Measurements from ENCODE around the gene SCN2B. TPM values are rescaled to one million over a fixed set of nuclear protein-coding genes. Genes with fewer than 3 reads are reported as not detected.

SCN2B gene
- total RNA-seq, 4 donors from 2014 or later: 0.37 to 9.3 TPM; not detected in 2

DNA sequence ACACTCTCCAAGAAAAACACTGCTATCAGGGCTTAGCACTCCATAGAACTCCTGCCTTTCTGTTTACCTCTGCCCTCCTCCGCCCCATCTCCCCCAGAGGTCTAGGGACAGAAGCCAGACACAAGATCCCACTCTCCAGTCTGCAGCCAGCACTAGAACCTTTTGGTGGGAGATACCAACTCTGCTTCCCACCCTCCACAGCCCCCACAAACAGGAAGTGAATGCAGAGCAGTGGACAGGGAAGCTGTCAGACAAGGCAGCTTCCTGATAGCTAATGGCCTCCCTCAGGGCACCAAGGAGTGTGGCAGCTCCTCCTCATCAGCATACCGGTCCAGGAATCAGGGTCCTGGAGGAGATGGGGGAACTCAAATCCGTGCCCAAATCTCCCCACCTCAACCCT is 28.9 kb downstream of the SCN2B start:
- Histone ChIP-seq H3K36me3 (no peaks in the 10 kb centered on the region), H3K4me1 (peaks cover 0 to 14% of the 10 kb centered on the region in 2 donors), H3K27me3 (no peaks in the 10 kb centered on the region), H3K9me3 (no peaks in the 10 kb centered on the region), H3K27ac (peak overlapping the region in 1 of 2 donors; percentile 55), H3K4me3 (no peak overlapping the region)
- intact Hi-C loops (cut with DNase I; ENCODE audit: low total_unique reads): loop anchor here (10.0 kb wide), 2 partner anchors 207 to 337 kb away; partner anchors contain the start of gene UBE4A
- TF ChIP-seq POLR2A (IDR thresholded peaks at IDR 0.05): no peak
- TF ChIP-seq, protein P1, sequence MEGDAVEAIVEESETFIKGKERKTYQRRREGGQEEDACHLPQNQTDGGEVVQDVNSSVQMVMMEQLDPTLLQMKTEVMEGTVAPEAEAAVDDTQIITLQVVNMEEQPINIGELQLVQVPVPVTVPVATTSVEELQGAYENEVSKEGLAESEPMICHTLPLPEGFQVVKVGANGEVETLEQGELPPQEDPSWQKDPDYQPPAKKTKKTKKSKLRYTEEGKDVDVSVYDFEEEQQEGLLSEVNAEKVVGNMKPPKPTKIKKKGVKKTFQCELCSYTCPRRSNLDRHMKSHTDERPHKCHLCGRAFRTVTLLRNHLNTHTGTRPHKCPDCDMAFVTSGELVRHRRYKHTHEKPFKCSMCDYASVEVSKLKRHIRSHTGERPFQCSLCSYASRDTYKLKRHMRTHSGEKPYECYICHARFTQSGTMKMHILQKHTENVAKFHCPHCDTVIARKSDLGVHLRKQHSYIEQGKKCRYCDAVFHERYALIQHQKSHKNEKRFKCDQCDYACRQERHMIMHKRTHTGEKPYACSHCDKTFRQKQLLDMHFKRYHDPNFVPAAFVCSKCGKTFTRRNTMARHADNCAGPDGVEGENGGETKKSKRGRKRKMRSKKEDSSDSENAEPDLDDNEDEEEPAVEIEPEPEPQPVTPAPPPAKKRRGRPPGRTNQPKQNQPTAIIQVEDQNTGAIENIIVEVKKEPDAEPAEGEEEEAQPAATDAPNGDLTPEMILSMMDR (IDR thresholded peaks at IDR 0.05): no peak
- DNase-seq: no peak

DNA sequence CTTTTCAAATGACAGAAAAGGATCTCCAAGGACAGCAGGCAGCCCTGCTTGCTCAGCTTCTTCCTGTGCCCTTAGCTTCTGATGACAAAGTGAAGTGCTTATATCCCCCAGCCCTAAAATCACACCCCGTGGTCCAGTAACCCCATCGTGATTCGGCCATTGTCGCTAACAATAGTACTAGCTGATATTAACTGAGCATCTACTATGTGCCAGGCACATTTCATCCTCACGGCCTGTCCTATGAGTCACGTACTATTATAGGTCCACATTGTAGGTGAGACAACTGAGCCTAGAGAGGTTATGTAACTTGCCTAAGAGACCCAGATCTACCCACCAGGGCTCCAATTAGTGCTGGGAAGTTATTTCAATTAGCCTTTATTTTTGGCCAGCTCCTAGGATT is 29.9 kb downstream of the SCN2B start:
- no peak for DNase-seq
- H3K4me1 ChIP-seq: peaks cover 0 to 7% of the 10 kb centered on the region in 2 donors
- TF ChIP-seq POLR2A (IDR thresholded peaks at IDR 0.05): no peak
- TF ChIP-seq, protein P1 (IDR thresholded peaks at IDR 0.05): no peak
- no peaks in the 10 kb centered on the region for H3K9me3 ChIP-seq
- H3K27ac ChIP-seq: peak overlapping the region in 1 of 2 donors; percentile 55
- intact Hi-C loops (cut with DNase I; ENCODE audit: low total_unique reads): loop anchor here (10.0 kb wide), 2 partner anchors 208 to 338 kb away; partner anchors contain the start of gene UBE4A
- H3K27me3 ChIP-seq: no peaks in the 10 kb centered on the region
- no peak overlapping the region for H3K4me3 ChIP-seq
- no peaks in the 10 kb centered on the region for H3K36me3 ChIP-seq

DNA sequence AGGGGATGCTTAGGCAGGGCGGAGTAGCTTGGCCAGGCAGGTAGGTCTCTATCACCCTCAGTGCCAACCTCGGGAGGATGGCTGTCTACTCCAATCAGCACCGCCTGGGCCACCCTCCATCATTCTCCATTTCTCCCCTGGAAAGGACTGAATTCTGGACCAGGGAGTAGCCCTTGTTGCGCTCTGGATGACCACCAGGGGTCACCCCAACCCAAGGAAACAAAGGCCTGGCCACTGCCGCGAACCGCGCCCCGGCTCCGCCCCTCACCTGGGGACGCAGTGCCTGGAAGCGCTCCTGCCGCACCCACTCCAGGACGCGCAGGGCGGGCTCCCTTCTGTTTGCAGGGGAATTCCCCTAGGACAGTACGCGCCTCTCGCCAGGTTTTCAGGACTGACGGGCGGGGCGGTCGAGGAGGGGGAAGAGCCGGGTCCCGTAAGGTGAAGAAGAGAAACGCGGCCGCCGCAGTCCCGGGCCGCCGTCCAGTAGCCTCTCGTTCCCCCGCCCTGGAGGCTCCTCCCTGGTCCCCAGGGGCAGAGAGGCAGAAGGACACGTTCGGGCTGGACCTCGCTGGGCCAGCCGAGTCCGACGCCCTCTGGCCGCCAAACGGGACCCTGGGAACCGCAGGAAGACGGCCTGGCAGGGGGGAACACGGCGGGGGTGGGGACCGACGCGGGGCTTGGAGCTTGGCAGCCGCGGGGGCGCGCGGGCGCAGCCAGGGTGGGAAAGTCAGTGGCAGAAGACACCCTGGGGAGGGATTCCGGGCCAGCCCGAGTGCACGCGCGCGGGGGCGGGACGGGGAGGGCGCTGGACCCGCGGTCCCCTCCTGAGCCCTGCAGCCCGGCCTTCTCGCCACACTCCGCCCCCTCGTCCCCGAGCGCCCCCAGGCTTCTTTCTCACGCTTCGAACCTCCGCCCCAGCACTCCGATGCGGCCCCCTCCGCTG is 30.9 kb downstream of the SCN2B start:
- Histone ChIP-seq H3K9me3 (no peaks in the 10 kb centered on the region), H3K27ac (peak overlapping the region; percentile 24 to 55), H3K36me3 (no peaks in the 10 kb centered on the region), H3K27me3 (no peaks in the 10 kb centered on the region), H3K4me1 (peaks cover 0 to 7% of the 10 kb centered on the region in 2 donors), H3K4me3 (peak overlapping the region; percentile 45 to 59)
- peak; percentile 77 to 81 for DNase-seq
- TF ChIP-seq, protein P1 (IDR thresholded peaks at IDR 0.05): peak; percentile 92 to 96 (median 94)
- no peak for TF ChIP-seq POLR2A (IDR thresholded peaks at IDR 0.05)
- intact Hi-C loops (cut with DNase I; ENCODE audit: low total_unique reads): loop anchor here (10.0 kb wide), 2 partner anchors 209 to 339 kb away; partner anchors contain the start of gene UBE4A

DNA sequence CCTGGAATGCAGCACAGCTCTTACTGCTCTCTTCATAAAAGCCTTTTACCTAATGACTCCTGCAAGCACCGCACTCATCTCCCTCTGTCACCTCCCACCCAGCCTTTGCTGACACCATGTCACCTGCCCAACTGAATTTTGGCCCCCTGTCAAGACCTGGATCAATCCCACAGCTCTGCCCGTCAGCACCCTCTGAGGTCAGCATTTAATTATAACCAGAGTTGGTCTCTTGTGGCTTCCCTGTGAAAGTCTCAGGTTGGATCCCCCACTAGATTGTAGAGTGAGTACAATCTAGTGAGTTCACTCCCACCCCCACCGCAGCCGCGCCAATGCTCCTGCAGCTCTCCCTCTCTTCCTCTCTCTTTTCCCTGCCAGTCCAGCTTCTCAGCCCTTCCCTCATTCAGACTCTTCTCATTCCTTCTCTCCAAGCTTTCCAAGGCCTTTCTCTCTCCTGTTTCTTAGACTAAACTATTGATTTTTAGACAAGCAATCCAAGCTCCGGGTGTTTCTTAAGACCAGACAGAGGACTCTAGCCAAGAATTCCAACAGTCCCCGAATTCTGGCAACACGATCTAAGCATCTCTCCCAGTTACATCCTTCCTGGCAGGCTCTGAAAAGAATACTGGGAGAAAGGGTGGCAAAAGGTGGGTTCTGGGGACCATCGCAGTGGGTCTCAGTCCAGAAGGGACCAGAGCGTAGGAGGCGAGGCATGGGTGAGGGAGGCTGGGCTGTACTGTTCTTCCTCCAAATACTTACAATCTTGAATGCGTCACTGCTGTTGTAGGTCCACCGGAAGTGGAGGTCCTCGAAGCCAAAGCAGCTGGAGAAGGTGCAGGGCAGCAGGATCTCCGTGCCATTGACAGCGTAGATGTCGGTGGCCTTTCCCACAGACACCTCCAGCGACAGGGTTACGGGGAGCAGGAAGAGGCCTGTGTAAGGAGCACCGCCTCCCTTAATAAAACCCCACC is 31.9 kb downstream of the SCN2B start:
- no peak overlapping the region for H3K4me3 ChIP-seq
- H3K36me3 ChIP-seq: no peaks in the 10 kb centered on the region
- intact Hi-C loops (cut with DNase I; ENCODE audit: low total_unique reads): loop anchor here (10.0 kb wide), 2 partner anchors 210 to 340 kb away; partner anchors contain the start of gene UBE4A
- H3K4me1 ChIP-seq: peaks cover 0 to 7% of the 10 kb centered on the region in 2 donors
- DNase-seq: no peak
- H3K9me3 ChIP-seq: no peaks in the 10 kb centered on the region
- H3K27ac ChIP-seq: no peak overlapping the region
- TF ChIP-seq, protein P1 (IDR thresholded peaks at IDR 0.05): no peak
- no peak for TF ChIP-seq POLR2A (IDR thresholded peaks at IDR 0.05)
- no peaks in the 10 kb centered on the region for H3K27me3 ChIP-seq

All from uterus (tissue), 4 donors.